OCI-LY7 (cell line): ENCODE measurements around the gene ERMAP.

Experiments used
- CTCF ChIP-seq: fragments of 200-600 bp; sonication (generic); conservative IDR thresholded peaks from 2 replicates; pipeline ENCODE4 v1.5.1; 2014; ENCODE audit warnings: mild to moderate bottlenecking, antibody characterized with exemption, low read length, moderate library complexity, mixed read lengths
- EZH2phosphoT487 ChIP-seq: fragments of 200-600 bp; sonication (generic); IDR thresholded peaks from 2 replicates; pipeline ENCODE4 v1.6.1; 2018; ENCODE audit warnings: low read depth, borderline replicate concordance, mild to moderate bottlenecking, mixed run types, antibody characterized with exemption, low read length, moderate library complexity, mixed read lengths

- TF ChIP-seq CTCF (no peak), EZH2phosphoT487 (no peak)
Measured at GRCh38 chr1:42873670-42874069, 56.7 kb downstream of the ERMAP start.
